ENCODE measurements around the gene FAM227B. TPM values are rescaled to one million over a fixed set of nuclear protein-coding genes. Genes with fewer than 3 reads are reported as not detected.
A peak's percentile ranks its signal among the peaks of the same experiment; 100 is the strongest.

Gene FAM227B
- polyA plus RNA-seq, 1 donor (not counting 4 experiments of a cell fraction or from before 2014, with no cell fraction given): 7.2 TPM

DNA sequence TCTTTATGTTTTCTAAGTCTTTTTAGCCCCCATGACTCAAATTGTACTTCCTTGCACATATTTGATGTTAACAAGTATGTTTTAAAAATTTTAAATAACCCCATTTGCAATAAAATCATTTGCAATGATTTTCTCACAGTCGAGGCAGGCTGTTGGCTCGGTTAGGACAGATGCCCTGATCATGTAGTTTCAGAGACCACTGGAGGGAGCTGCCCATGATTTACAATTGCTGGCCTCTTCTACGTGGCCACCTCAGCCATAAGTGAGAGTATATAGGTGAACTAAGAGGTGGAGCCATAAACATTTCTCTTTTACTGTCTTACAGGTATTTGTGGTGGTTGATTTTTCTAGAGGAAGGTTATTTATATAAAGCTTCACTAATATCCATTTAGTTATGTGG lies 1.9 kb upstream of the FAM227B start:
- peaks cover 4% of the 10 kb centered on the region for H3K9me3 ChIP-seq (ENCODE audit: control insufficient read depth, low read depth, low read length)
- H3K4me1 ChIP-seq (ENCODE audit: control insufficient read depth, extremely low read depth, insufficient read depth, low read length): peaks cover 21% of the 10 kb centered on the region
- H3K9ac ChIP-seq (ENCODE audit: control insufficient read depth, extremely low read depth, insufficient read depth, low read length): no peak overlapping the region
- peaks cover 31% of the 10 kb centered on the region for H3K79me2 ChIP-seq (ENCODE audit: control insufficient read depth, insufficient read depth, low read length)
- H3K27me3 ChIP-seq (ENCODE audit: control insufficient read depth, extremely low read depth, insufficient read depth, low read length): no peaks in the 10 kb centered on the region
- FAIRE-seq (no peak), DNase-seq (ENCODE audit: low read depth, low spot score) (no peak)
- no peaks in the 10 kb centered on the region for H3K9me1 ChIP-seq (ENCODE audit: control insufficient read depth, extremely low read depth, insufficient read depth, low read length)
- H3K36me3 ChIP-seq (ENCODE audit: control insufficient read depth in 2 of 2, extremely low read depth in 1 of 2, insufficient read depth in 2 of 2, low read length in 2 of 2): peaks cover 4 to 8% of the 10 kb centered on the region in 2 experiments
- no peak overlapping the region for H2AFZ ChIP-seq (ENCODE audit: control insufficient read depth, low read length)
- dilution Hi-C loops (cut with MboI; ENCODE audit: extremely low pct_ligation_motif_present, low sequenced_read_pairs): no loop called here
- H3K4me3 ChIP-seq (ENCODE audit: control insufficient read depth in 2 of 3, extremely low read depth in 1 of 3, insufficient read depth in 2 of 3, low read depth in 1 of 3, low read length in 3 of 3): peak overlapping the region in 1 of 3 experiments; percentile 94
- TF ChIP-seq EZH2 (IDR thresholded peaks at IDR 0.05; ENCODE audit: low read length): no peak
- TF ChIP-seq, protein P1, sequence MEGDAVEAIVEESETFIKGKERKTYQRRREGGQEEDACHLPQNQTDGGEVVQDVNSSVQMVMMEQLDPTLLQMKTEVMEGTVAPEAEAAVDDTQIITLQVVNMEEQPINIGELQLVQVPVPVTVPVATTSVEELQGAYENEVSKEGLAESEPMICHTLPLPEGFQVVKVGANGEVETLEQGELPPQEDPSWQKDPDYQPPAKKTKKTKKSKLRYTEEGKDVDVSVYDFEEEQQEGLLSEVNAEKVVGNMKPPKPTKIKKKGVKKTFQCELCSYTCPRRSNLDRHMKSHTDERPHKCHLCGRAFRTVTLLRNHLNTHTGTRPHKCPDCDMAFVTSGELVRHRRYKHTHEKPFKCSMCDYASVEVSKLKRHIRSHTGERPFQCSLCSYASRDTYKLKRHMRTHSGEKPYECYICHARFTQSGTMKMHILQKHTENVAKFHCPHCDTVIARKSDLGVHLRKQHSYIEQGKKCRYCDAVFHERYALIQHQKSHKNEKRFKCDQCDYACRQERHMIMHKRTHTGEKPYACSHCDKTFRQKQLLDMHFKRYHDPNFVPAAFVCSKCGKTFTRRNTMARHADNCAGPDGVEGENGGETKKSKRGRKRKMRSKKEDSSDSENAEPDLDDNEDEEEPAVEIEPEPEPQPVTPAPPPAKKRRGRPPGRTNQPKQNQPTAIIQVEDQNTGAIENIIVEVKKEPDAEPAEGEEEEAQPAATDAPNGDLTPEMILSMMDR (optimal IDR thresholded peaks at IDR 0.05 in 1 of 3, IDR thresholded peaks at IDR 0.05 in 1 of 3, conservative IDR thresholded peaks at IDR 0.05 in 1 of 3; ENCODE audit: extremely low read depth in 1 of 3, insufficient read depth in 2 of 3, low read length in 3 of 3): no peak
- no peak overlapping the region for H3K27ac ChIP-seq (ENCODE audit: control insufficient read depth, insufficient read depth, low read length)
- no peaks in the 10 kb centered on the region for H4K20me1 ChIP-seq (ENCODE audit: control insufficient read depth, extremely low read depth, insufficient read depth, low read length)
- H3K4me2 ChIP-seq (ENCODE audit: control insufficient read depth, extremely low read depth, insufficient read depth, low read depth, low read length): peak overlapping the region; percentile 11

DNA sequence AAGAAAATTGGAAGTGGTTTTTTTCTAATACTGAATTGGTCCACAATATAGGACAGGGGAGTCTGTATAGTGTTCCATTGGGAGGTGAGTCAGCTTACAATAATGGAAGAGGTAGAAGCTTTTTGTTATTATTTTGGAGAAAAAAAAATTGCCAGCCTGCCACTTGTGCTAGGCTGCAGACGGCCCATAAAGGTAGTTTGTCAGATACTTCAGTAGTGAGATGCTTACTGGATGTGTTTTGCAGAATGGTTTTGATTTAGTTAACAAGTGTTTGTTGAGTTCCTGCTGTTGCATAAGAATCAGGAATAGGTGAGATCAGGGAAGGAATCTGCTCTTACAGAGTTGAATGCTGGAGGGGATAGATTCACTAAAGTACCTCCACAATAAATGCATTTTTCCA lies 1.3 kb upstream of the FAM227B start:
- FAIRE-seq: no peak
- TF ChIP-seq, protein P1 (optimal IDR thresholded peaks at IDR 0.05 in 1 of 3, IDR thresholded peaks at IDR 0.05 in 1 of 3, conservative IDR thresholded peaks at IDR 0.05 in 1 of 3; ENCODE audit: extremely low read depth in 1 of 3, insufficient read depth in 2 of 3, low read length in 3 of 3): no peak
- TF ChIP-seq EZH2 (IDR thresholded peaks at IDR 0.05; ENCODE audit: low read length): no peak
- H3K9me3 ChIP-seq (ENCODE audit: control insufficient read depth, low read depth, low read length): peaks cover 4% of the 10 kb centered on the region
- H3K79me2 ChIP-seq (ENCODE audit: control insufficient read depth, insufficient read depth, low read length): peaks cover 31% of the 10 kb centered on the region
- H3K27me3 ChIP-seq (ENCODE audit: control insufficient read depth, extremely low read depth, insufficient read depth, low read length): no peaks in the 10 kb centered on the region
- peak overlapping the region; percentile 76 to 94 (median 91) for H3K4me3 ChIP-seq (ENCODE audit: control insufficient read depth in 2 of 3, extremely low read depth in 1 of 3, insufficient read depth in 2 of 3, low read depth in 1 of 3, low read length in 3 of 3)
- H3K9me1 ChIP-seq (ENCODE audit: control insufficient read depth, extremely low read depth, insufficient read depth, low read length): no peaks in the 10 kb centered on the region
- DNase-seq (ENCODE audit: low read depth, low spot score): no peak
- H3K27ac ChIP-seq (ENCODE audit: control insufficient read depth, insufficient read depth, low read length): peak overlapping the region; percentile 87
- H3K4me2 ChIP-seq (ENCODE audit: control insufficient read depth, extremely low read depth, insufficient read depth, low read depth, low read length): peak overlapping the region; percentile 98
- H3K36me3 ChIP-seq (ENCODE audit: control insufficient read depth in 2 of 2, extremely low read depth in 1 of 2, insufficient read depth in 2 of 2, low read length in 2 of 2): peaks cover 4 to 8% of the 10 kb centered on the region in 2 experiments
- no peaks in the 10 kb centered on the region for H4K20me1 ChIP-seq (ENCODE audit: control insufficient read depth, extremely low read depth, insufficient read depth, low read length)
- dilution Hi-C loops (cut with MboI; ENCODE audit: extremely low pct_ligation_motif_present, low sequenced_read_pairs): no loop called here
- peaks cover 15% of the 10 kb centered on the region for H3K4me1 ChIP-seq (ENCODE audit: control insufficient read depth, extremely low read depth, insufficient read depth, low read length)
- peak overlapping the region; percentile 85 for H2AFZ ChIP-seq (ENCODE audit: control insufficient read depth, low read length)
- H3K9ac ChIP-seq (ENCODE audit: control insufficient read depth, extremely low read depth, insufficient read depth, low read length): peak overlapping the region; percentile 94
